ENCODE results near the gene PRKCH. TPM values are rescaled to one million over a fixed set of nuclear protein-coding genes. Genes with fewer than 3 reads are reported as not detected.

PRKCH gene
- total RNA-seq, 1 donor = 226 TPM

DNA sequence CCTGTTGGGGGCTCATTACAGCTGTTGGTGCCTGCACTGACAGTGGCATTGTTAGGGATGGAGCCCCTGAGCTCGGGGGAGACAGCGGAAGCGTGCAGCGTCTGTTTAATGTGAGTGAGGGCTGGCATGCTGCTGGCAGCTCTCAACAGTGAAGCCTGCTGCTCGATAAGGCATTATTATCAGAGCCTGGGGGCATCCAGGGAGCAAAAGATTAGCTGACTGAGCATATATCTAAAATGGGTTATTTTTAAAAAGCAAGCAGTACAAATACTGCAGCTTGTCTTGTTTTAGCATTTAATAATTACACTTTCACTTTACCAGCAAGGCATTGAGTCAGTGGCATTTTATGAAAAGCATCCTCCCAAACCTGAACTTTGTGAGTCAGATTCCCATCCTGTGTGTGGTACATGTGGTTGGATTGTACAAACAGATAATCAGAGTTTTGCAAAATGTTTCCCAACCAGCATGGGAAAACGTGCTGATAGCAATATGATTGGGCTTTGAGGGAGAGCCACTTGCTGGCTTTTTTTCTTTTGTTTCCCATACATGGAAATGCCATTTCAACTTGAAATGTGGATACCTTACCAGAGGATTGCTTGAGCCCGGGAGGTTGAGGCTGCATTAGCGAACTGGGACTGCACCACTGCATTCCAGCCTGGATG, 150.8 kb downstream of the PRKCH start:
- H3K9me3 ChIP-seq (ENCODE audit: low read depth, low read length) = no peaks in the 10 kb centered on the region
- peak overlapping the region; percentile 27 for H3K4me3 ChIP-seq (ENCODE audit: low read length)
- H3K27me3 ChIP-seq (ENCODE audit: insufficient read depth, low read length) = no peaks in the 10 kb centered on the region
- peaks cover 79% of the 10 kb centered on the region for H3K4me1 ChIP-seq (ENCODE audit: insufficient read depth, low read length)

GRCh38 chr14:61472801-61473376, 151.5 kb downstream of the PRKCH start:
- H3K27me3 ChIP-seq (ENCODE audit: insufficient read depth, low read length) = no peaks in the 10 kb centered on the region
- H3K9me3 ChIP-seq (ENCODE audit: low read depth, low read length) = no peaks in the 10 kb centered on the region
- H3K4me3 ChIP-seq (ENCODE audit: low read length) = no peak overlapping the region
- H3K4me1 ChIP-seq (ENCODE audit: insufficient read depth, low read length) = peaks cover 81% of the 10 kb centered on the region

GRCh38 chr14:61474015-61474414, 152.6 kb downstream of the PRKCH start:
- H3K4me3 ChIP-seq (ENCODE audit: low read length) = no peak overlapping the region

GRCh38 chr14:61474701-61475100, 153.3 kb downstream of the PRKCH start:
- H3K4me3 ChIP-seq (ENCODE audit: low read length) = no peak overlapping the region
- H3K9me3 ChIP-seq (ENCODE audit: low read depth, low read length) = no peaks in the 10 kb centered on the region
- no peaks in the 10 kb centered on the region for H3K27me3 ChIP-seq (ENCODE audit: insufficient read depth, low read length)
- H3K4me1 ChIP-seq (ENCODE audit: insufficient read depth, low read length) = peaks cover 98% of the 10 kb centered on the region

More at GRCh38 chr14:61474015-61474414, 152.6 kb downstream of the PRKCH start:
- no peaks in the 10 kb centered on the region for H3K9me3 ChIP-seq (ENCODE audit: low read depth, low read length)
- H3K4me1 ChIP-seq (ENCODE audit: insufficient read depth, low read length) = peaks cover 93% of the 10 kb centered on the region
- H3K27me3 ChIP-seq (ENCODE audit: insufficient read depth, low read length) = no peaks in the 10 kb centered on the region

GRCh38 chr14:61475316-61475715, 153.9 kb downstream of the PRKCH start:
- Histone ChIP-seq H3K27me3 (ENCODE audit: insufficient read depth, low read length) (no peaks in the 10 kb centered on the region), H3K4me1 (ENCODE audit: insufficient read depth, low read length) (peaks cover 98% of the 10 kb centered on the region), H3K4me3 (ENCODE audit: low read length) (no peak overlapping the region), H3K9me3 (ENCODE audit: low read depth, low read length) (no peaks in the 10 kb centered on the region)

DNA sequence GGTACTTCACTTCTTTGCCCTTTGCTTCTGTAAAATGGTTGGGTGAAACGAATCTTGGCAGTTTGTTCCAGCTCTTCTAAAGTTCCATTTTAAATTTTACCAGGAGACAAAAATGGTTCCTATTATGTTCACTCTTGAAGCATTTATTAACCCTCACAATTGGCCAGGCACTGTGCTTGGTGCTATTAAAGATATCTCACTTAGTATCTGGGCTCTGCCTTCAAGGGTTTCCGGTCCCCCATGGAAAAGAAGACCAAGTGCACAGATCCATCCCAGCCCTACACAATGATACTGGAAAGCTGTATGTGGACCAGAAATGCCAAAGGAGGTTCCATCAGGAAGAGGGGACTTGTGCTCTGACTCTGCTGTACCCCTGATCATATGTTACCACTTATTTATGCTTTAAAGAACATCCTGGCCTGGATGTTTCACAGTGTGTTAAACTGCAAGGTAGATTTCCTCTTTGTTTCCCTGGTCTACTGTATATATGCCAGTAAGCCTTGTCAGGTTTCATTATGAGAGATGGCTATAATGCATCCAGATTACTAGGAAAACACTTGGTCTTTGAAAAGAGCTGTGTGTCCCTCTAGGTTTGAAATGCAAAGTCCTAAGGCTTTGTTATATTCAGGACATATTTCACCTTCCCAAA, 154.8 kb downstream of the PRKCH start:
- Histone ChIP-seq H3K27me3 (ENCODE audit: insufficient read depth, low read length) (no peaks in the 10 kb centered on the region), H3K4me3 (ENCODE audit: low read length) (no peak overlapping the region), H3K9me3 (ENCODE audit: low read depth, low read length) (no peaks in the 10 kb centered on the region), H3K4me1 (ENCODE audit: insufficient read depth, low read length) (peaks cover 98% of the 10 kb centered on the region)

DNA sequence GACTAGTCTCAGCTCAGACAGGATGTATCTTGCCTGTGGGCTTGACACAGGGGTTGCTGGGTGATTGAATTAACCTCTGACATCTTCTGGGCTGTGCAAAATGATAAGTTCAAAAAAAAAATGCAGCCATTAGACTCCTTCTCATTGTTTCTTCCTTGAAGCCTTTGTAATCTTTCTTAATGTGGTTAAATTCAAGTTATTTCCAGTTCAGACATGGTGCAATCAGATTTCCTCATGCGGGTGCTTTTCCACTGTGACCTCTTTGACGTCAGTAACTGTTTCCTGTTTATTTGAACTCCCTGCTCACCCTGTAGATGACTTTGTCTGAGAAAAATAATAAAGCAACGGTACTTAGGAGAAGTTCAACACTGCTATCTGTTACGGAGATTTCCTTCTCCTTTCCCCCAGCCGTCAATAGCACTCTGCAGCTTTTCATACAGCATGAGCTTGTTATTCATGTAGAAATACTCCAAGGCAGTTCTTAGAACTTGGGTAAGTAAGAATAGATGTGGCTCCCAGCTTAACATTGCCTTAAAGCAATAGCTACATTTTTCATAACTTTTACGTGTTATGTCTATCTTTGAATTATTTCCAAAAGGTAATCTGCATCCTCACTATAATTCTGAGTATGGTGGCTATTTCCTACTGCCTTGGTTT, 155.5 kb downstream of the PRKCH start:
- Histone ChIP-seq H3K4me3 (ENCODE audit: low read length) (no peak overlapping the region), H3K9me3 (ENCODE audit: low read depth, low read length) (no peaks in the 10 kb centered on the region), H3K4me1 (ENCODE audit: insufficient read depth, low read length) (peaks cover 92% of the 10 kb centered on the region), H3K27me3 (ENCODE audit: insufficient read depth, low read length) (no peaks in the 10 kb centered on the region)

DNA sequence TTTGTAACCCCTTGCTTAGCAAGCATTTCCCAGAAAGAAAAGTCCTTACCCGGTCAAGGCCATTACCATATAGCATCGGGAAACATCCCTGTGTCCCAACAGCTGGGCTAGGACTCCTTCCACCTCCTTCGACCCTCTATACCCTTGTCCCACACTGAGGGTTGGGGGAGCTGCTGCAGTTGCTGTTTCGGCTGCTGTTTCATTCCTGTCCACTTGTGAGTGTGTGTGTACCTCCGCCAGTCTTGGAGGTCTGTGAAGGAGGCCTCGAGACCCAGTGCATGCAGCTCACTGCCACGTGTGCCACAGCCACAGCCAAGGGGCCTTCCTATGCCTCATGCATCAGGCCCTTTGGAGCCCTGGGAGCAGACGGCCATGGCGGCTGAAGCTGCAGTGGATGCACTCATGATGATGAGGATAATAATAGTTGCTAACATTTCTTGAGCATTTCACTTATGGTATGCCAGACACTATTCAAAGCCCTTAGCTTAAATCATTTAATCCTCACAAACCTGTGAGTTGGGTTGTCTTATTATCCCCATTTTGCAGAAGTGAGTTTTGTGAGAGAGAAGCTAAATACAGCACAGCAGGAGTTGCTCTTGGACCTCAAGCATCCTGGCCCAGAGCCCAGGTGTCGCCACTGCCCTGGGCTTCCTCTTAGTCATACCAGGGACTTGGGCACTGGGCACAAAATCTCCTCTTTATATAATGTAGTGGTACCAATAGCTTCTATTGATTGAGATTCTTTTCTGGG, 156.5 kb downstream of the PRKCH start:
- no peaks in the 10 kb centered on the region for H3K27me3 ChIP-seq (ENCODE audit: insufficient read depth, low read length)
- H3K4me3 ChIP-seq (ENCODE audit: low read length) = no peak overlapping the region
- H3K9me3 ChIP-seq (ENCODE audit: low read depth, low read length) = no peaks in the 10 kb centered on the region
- peaks cover 87% of the 10 kb centered on the region for H3K4me1 ChIP-seq (ENCODE audit: insufficient read depth, low read length)

- H3K4me1 ChIP-seq (ENCODE audit: insufficient read depth, low read length) = peaks cover 86% of the 10 kb centered on the region
- H3K27me3 ChIP-seq (ENCODE audit: insufficient read depth, low read length) = no peaks in the 10 kb centered on the region
- no peaks in the 10 kb centered on the region for H3K9me3 ChIP-seq (ENCODE audit: low read depth, low read length)
- H3K4me3 ChIP-seq (ENCODE audit: low read length) = no peak overlapping the region
These were observed 157.6 kb downstream of the PRKCH start for GRCh38 chr14:61478971-61479473.

- peaks cover 78% of the 10 kb centered on the region for H3K4me1 ChIP-seq (ENCODE audit: insufficient read depth, low read length)
- H3K27me3 ChIP-seq (ENCODE audit: insufficient read depth, low read length) = no peaks in the 10 kb centered on the region
- no peak overlapping the region for H3K4me3 ChIP-seq (ENCODE audit: low read length)
- no peaks in the 10 kb centered on the region for H3K9me3 ChIP-seq (ENCODE audit: low read depth, low read length)
These were observed 158.5 kb downstream of the PRKCH start for GRCh38 chr14:61479746-61480502.

DNA sequence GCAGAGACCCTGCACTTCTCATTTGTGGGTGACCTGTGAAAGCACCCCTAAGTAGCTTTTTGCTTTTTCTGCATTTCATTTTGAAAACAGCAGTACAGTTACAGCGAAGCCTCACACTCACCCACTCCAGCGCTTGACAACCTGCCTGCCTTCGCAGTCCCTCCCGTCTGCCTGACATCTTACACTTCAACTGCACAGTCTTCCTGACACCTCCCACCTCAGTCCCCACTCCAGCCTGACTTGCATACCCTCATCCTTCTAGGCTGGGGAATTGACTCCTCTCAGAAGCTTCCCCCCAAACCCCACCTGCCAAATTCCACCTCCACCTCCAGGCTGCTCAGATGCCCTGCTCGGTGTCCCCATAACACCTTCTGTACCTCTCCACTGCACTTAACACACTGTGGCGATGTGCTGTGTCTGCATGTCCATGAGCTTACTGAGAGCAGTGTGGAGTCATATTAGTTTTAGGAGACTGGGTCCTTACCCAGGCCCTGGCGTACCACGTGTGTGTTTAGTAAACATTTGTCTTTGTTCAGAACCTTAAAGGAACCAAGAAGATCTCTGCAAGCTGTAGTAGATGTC, 159.4 kb downstream of the PRKCH start:
- Histone ChIP-seq H3K27me3 (ENCODE audit: insufficient read depth, low read length) (no peaks in the 10 kb centered on the region), H3K9me3 (ENCODE audit: low read depth, low read length) (no peaks in the 10 kb centered on the region), H3K4me3 (ENCODE audit: low read length) (no peak overlapping the region), H3K4me1 (ENCODE audit: insufficient read depth, low read length) (peaks cover 73% of the 10 kb centered on the region)

GRCh38 chr14:61481701-61482100, 160.3 kb downstream of the PRKCH start:
- Histone ChIP-seq H3K27me3 (ENCODE audit: insufficient read depth, low read length) (no peaks in the 10 kb centered on the region), H3K9me3 (ENCODE audit: low read depth, low read length) (no peaks in the 10 kb centered on the region), H3K4me3 (ENCODE audit: low read length) (no peak overlapping the region), H3K4me1 (ENCODE audit: insufficient read depth, low read length) (peaks cover 64% of the 10 kb centered on the region)

GRCh38 chr14:61482348-61483206, 161.2 kb downstream of the PRKCH start:
- Histone ChIP-seq H3K9me3 (ENCODE audit: low read depth, low read length) (no peaks in the 10 kb centered on the region), H3K4me3 (ENCODE audit: low read length) (no peak overlapping the region), H3K4me1 (ENCODE audit: insufficient read depth, low read length) (peaks cover 56% of the 10 kb centered on the region), H3K27me3 (ENCODE audit: insufficient read depth, low read length) (no peaks in the 10 kb centered on the region)

Data from mononuclear cell (primary cell).